IMR-90 (cell line): Measurements from ENCODE around the gene MYDGF. TPM values are rescaled to one million over a fixed set of nuclear protein-coding genes. Genes with fewer than 3 reads are reported as not detected.

Source experiments
- ATAC-seq: fragments of 200-7000 bp; cut with Tn5 transposase; 2 replicates; pipeline ENCODE4 v1.9.1; 2020; ENCODE audit warnings: low read depth, mild to moderate bottlenecking, moderate library complexity
- BruUV-seq: library from RNA; stranded (reverse); fragments of 400-500 nt; replicated peaks from 2 replicates; lab custom pipeline; 2021; lab: Mats Ljungman, UMichigan
- CTCF ChIA-PET: fragments of 300-600 bp; formaldehyde crosslinking; extraction: SDS; loops from one replicate; lab custom pipeline; 2021; ENCODE audit warnings: antibody characterized with exemption; lab: Yijun Ruan, JAX
- POLR2A ChIA-PET: fragments of 300-600 bp; sonication (Branson Sonifier 250); formaldehyde crosslinking; loops from one replicate; lab custom pipeline; 2022; ENCODE audit warnings: antibody characterized with exemption; ENCODE audit not compliant: unreplicated experiment; lab: Charles Lee
- DNase-seq: peaks from one replicate; pipeline ENCODE4 v3.0.0; 2013
- H2AFZ ChIP-seq: replicated peaks from 2 replicates; pipeline ENCODE3; 2013; ENCODE audit warnings: low read length, mild to moderate bottlenecking; ENCODE audit not compliant: poor library complexity
- H2AK5ac ChIP-seq: 2 replicates; pipeline ENCODE4 v1.6.1; 2013; ENCODE audit warnings: low read depth, low read length, inconsistent platforms
- H2AK9ac ChIP-seq: replicated peaks from 2 replicates; pipeline ENCODE3; 2013; ENCODE audit warnings: mild to moderate bottlenecking, low read depth, low read length, moderate library complexity; ENCODE audit not compliant: poor library complexity
- H2BK120ac ChIP-seq: 2 replicates; pipeline ENCODE4 v1.6.1; 2013; ENCODE audit warnings: low read depth, low read length, inconsistent platforms
- H2BK15ac ChIP-seq: 3 replicates; pipeline ENCODE4 v1.6.1; 2013; ENCODE audit warnings: low read depth, low read length, inconsistent platforms
- H2BK20ac ChIP-seq: 2 replicates; pipeline ENCODE4 v1.6.1; 2013; ENCODE audit warnings: low read depth, mild to moderate bottlenecking, inconsistent platforms, low read length, moderate library complexity
- H2BK5ac ChIP-seq: 2 replicates; pipeline ENCODE4 v1.6.1; 2013; ENCODE audit warnings: mild to moderate bottlenecking, low read depth, low read length, inconsistent platforms; ENCODE audit not compliant: poor library complexity, severe bottlenecking
- H3K14ac ChIP-seq: replicated peaks from 2 replicates; pipeline ENCODE4 v1.6.1; 2013; ENCODE audit warnings: low read depth, low read length, inconsistent platforms
- H3K18ac ChIP-seq: 2 replicates; pipeline ENCODE4 v1.6.1; 2013; ENCODE audit warnings: low read depth, low read length, control low read depth
- H3K23ac ChIP-seq: 2 replicates; pipeline ENCODE4 v1.6.1; 2013; ENCODE audit warnings: low read depth, low read length, inconsistent platforms
- H3K27ac ChIP-seq: 2 replicates; pipeline ENCODE4 v1.5.1; 2013; ENCODE audit warnings: mild to moderate bottlenecking, control low read depth, low read length; ENCODE audit not compliant: insufficient read depth
- H3K27me3 ChIP-seq: 2 replicates; pipeline ENCODE4 v1.6.1; 2013; ENCODE audit warnings: low read length; ENCODE audit not compliant: control insufficient read depth, insufficient read depth
- H3K36me3 ChIP-seq: 2 replicates; pipeline ENCODE4 v1.6.1; 2013; ENCODE audit warnings: low read length, mixed read lengths; ENCODE audit not compliant: control insufficient read depth, insufficient read depth
- H3K4ac ChIP-seq: 2 replicates; pipeline ENCODE4 v1.6.1; 2013; ENCODE audit warnings: low read depth, low read length, inconsistent platforms
- H3K4me1 ChIP-seq: 2 replicates; pipeline ENCODE4 v1.6.1; 2013; ENCODE audit warnings: low read length, mixed read lengths; ENCODE audit not compliant: control insufficient read depth, insufficient read depth
- H3K4me2 ChIP-seq: 2 replicates; pipeline ENCODE4 v1.6.1; 2013; ENCODE audit warnings: low read depth, mild to moderate bottlenecking, control low read depth, low read length, moderate library complexity
- H3K4me3 ChIP-seq: 2 replicates; pipeline ENCODE4 v1.5.1; 2013; ENCODE audit warnings: low read depth, mild to moderate bottlenecking, control low read depth, low read length, moderate library complexity; ENCODE audit not compliant: insufficient read depth
- H3K56ac ChIP-seq: 2 replicates; pipeline ENCODE4 v1.6.1; 2013; ENCODE audit warnings: low read length, inconsistent platforms; ENCODE audit not compliant: insufficient read depth; ENCODE audit errors: extremely low read depth
- H3K79me1 ChIP-seq, 2 experiments: 2 replicates each; pipeline ENCODE4 v1.6.1; 2013; ENCODE audit warnings: low read length in 2 of 2, inconsistent platforms in 1 of 2, low read depth in 1 of 2
- H3K9ac ChIP-seq: 2 replicates; pipeline ENCODE4 v1.6.1; 2013; ENCODE audit warnings: low read depth, low read length, control low read depth
- H3K9me1 ChIP-seq: 2 replicates; pipeline ENCODE4 v1.6.1; 2013; ENCODE audit warnings: low read length, inconsistent platforms; ENCODE audit not compliant: insufficient read depth
- H3K9me3 ChIP-seq: 2 replicates; pipeline ENCODE4 v1.6.1; 2013; ENCODE audit warnings: low read length; ENCODE audit not compliant: control insufficient read depth, insufficient read depth
- H4K20me1 ChIP-seq: 2 replicates; pipeline ENCODE4 v1.6.1; 2013; ENCODE audit warnings: low read length, inconsistent platforms; ENCODE audit not compliant: insufficient read depth
- H4K5ac ChIP-seq: 2 replicates; pipeline ENCODE4 v1.6.1; 2013; ENCODE audit warnings: mild to moderate bottlenecking, low read depth, low read length, control low read depth
- H4K8ac ChIP-seq, 2 experiments: 2 replicates each; pipeline ENCODE4 v1.6.1; 2013; ENCODE audit warnings: low read depth in 2 of 2, low read length in 2 of 2, control low read depth in 1 of 2, inconsistent platforms in 1 of 2
- H4K91ac ChIP-seq: 2 replicates; pipeline ENCODE4 v1.6.1; 2013; ENCODE audit warnings: low read depth, low read length, inconsistent platforms; ENCODE audit not compliant: insufficient read depth
- MAFK ChIP-seq: IDR thresholded peaks from 2 replicates; pipeline ENCODE4 v1.6.1; 2012; ENCODE audit warnings: low read depth, low read length, improper control_type of control experiment
- MAZ ChIP-seq: IDR thresholded peaks from 2 replicates; pipeline ENCODE4 v1.6.1; 2012; ENCODE audit warnings: low read depth, mild to moderate bottlenecking, low read length, improper control_type of control experiment, moderate library complexity, borderline replicate concordance
- MXI1 ChIP-seq: IDR thresholded peaks from 2 replicates; pipeline ENCODE4 v1.6.1; 2012; ENCODE audit warnings: low read depth, mild to moderate bottlenecking, low read length, moderate library complexity, borderline replicate concordance
- POLR2A ChIP-seq: IDR thresholded peaks from 2 replicates; pipeline ENCODE4 v1.6.1; 2012; ENCODE audit warnings: mild to moderate bottlenecking, low read depth, low read length
- RCOR1 ChIP-seq: IDR thresholded peaks from 2 replicates; pipeline ENCODE4 v1.6.1; 2012; ENCODE audit warnings: mild to moderate bottlenecking, low read length, improper control_type of control experiment; ENCODE audit not compliant: insufficient replicate concordance
- SMC3 ChIP-seq: fragments of 150-350 bp; IDR thresholded peaks from 2 replicates; pipeline ENCODE4 v1.6.1; 2016; ENCODE audit warnings: low read depth, mild to moderate bottlenecking, antibody characterized with exemption, low read length, moderate library complexity
- USF2 ChIP-seq: fragments of 150-350 bp; IDR thresholded peaks from 2 replicates; pipeline ENCODE4 v1.6.1; 2017; ENCODE audit warnings: mild to moderate bottlenecking, antibody characterized with exemption, low read length, low read depth
- WGBS, 2 experiments: methylation state at CpG; one replicate each; pipeline versions ENCODE4 v1.1.5 to v1.1.7; 2013; ENCODE audit warnings: missing lambda C conversion rate in 2 of 2; ENCODE audit not compliant: insufficient read length in 1 of 2; ENCODE audit errors: extremely low coverage in 2 of 2; 5-methylcytosine and 5-hydroxymethylcytosine counted together
- dilution Hi-C: fragments of 300-500 bp; cut with HindIII; formaldehyde crosslinking; loops from one replicate; pipeline ENCODE4 v1.14.3; 2018; ENCODE audit warnings: low sequenced_read_pairs; ENCODE audit not compliant: unreplicated experiment
- in situ Hi-C: fragments of 300-500 bp; cut with MboI; formaldehyde crosslinking; loops from 3 replicates; pipeline ENCODE4 v1.14.3; 2019; ENCODE audit warnings: low sequenced_read_pairs, inconsistent platforms, mixed read lengths
- intact Hi-C: fragments of 100-400 bp; cut with micrococcal nuclease; formaldehyde crosslinking; loops from 2 replicates; pipeline ENCODE4 v1.10.0; 2022
- polyA plus RNA-seq, 3 experiments: library from polyadenylated mRNA; depleted of rRNA; stranded (reverse); fragments of >200 nt; gene quantifications; 2 replicates each; pipeline ENCODE4 v1.2.3, GENCODE V29; 2012; ENCODE audit warnings: low replicate concordance in 1 of 3
- total RNA-seq: library from RNA; depleted of rRNA; stranded (reverse); fragments of >200 nt; gene quantifications from 2 replicates; pipeline ENCODE4 v1.2.3, GENCODE V29; 2012

MYDGF gene
- total and polyA plus RNA-seq, 2 of the 4 experiments (the other 2 are of a cell fraction), result 203 to 310 TPM

DNA sequence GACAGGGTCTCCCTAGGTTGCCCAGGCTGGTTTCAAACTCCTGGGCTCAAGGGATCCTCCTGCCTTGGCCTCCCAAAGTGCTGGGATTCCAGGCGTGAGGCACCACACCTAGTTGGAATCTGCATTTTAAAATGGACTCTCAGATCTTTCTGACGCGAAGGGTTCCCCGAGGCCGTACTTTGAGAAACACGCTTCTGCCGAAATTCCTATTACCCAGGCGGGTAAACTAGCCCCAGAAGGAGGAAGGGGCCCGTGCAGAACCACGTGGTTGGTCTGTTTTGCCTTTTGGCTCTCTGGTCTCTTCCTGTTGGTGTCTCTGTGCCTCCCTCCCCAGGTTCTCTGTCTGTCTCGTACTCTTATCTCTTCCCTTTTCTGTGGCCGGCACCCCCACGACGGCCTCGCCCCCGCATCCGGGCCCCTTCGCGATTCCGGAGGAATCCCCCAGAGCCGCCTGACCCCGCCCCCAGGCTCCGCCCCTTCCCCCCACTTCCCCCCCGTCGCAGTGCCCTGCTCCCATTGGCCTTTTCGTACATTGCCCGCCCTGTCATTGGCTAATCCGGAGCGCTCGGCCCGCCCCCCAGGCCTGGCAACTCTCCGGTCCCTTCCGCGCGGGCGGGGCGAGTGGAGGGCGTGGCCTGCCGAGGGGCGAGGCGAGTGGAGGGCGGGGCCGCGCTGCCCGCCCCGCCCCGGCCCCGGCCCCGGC, 31.2 kb downstream of the MYDGF start, which contains the start of gene TNFAIP8L1:
TNFAIP8L1 (plus strand) TSS at position 689 of the 703 bp plus-strand sequence. CDS start 12,354 bp downstream, outside the sequence.
- ATAC-seq, result peak; percentile 92
- peak within 1 kb of the TSS; percentile 79 for H3K14ac ChIP-seq
- peak within 1 kb of the TSS; percentile 44 to 96 for H4K8ac ChIP-seq
- peaks cover 2% of the 10 kb centered on the region; the same call in 1 of the 2 replicates for H4K20me1 ChIP-seq
- in situ Hi-C loops, result loop anchor here (5.0 kb wide), 1 partner anchor 62 kb away; no protein-coding TSS in a partner anchor
- peaks cover 20 to 31% of the 10 kb centered on the region in 2 experiments for H3K79me1 ChIP-seq
- CTCF ChIA-PET, result no interaction called here
- DNase-seq, result peak; percentile 92
- dilution Hi-C loops, result no loop called here
- peak within 1 kb of the TSS; percentile 95 for H3K4me2 ChIP-seq
- H3K4me3 ChIP-seq, result peak within 1 kb of the TSS; percentile 74
- intact Hi-C loops, result loop anchor here (5.0 kb wide), 1 partner anchor 167 kb away; the partner anchor contains the start of gene HDGFL2
- H4K5ac ChIP-seq, result peak within 1 kb of the TSS; percentile 93
- H2BK20ac ChIP-seq, result peak within 1 kb of the TSS; percentile 41
- H3K56ac ChIP-seq, result peak within 1 kb of the TSS; percentile 87
- peak within 1 kb of the TSS; percentile 75; the same call in 1 of the 2 replicates for H2BK120ac ChIP-seq
- H4K91ac ChIP-seq, result peak within 1 kb of the TSS; percentile 79
- TF ChIP-seq SMC3 (no peak), MAZ (peak; percentile 96; the same call in 1 of the 2 replicates), POLR2A (peak; percentile 43; the same call in 1 of the 2 replicates), MXI1 (peak; percentile 75; the same call in 1 of the 2 replicates), RCOR1 (no peak), MAFK (no peak), USF2 (peak; percentile 64)
- peaks cover 17% of the 10 kb centered on the region for H3K4me1 ChIP-seq
- H3K27ac ChIP-seq, result peak within 1 kb of the TSS; percentile 90
- peak within 1 kb of the TSS; percentile 81 for H3K18ac ChIP-seq
- peak within 1 kb of the TSS; percentile 88; the same call in 1 of the 3 replicates for H2BK15ac ChIP-seq
- WGBS, 2 experiments, result 0% methylated on average over 18 of the region's 49 CpGs; no CpG with 5 or more reads in 1 of the 2 experiments
- peak within 1 kb of the TSS; percentile 85 for H3K9ac ChIP-seq
- peak within 1 kb of the TSS; percentile 98 for H2AFZ ChIP-seq
- BruUV-seq, result no TSS peak
- H2AK9ac ChIP-seq, result peak within 1 kb of the TSS; percentile 96
- H2BK5ac ChIP-seq, result peak within 1 kb of the TSS; percentile 90
- no peaks in the 10 kb centered on the region for H3K9me3 ChIP-seq
- H3K27me3 ChIP-seq, result no peaks in the 10 kb centered on the region
- H3K36me3 ChIP-seq, result no peaks in the 10 kb centered on the region
- H3K9me1 ChIP-seq, result no peaks in the 10 kb centered on the region; the same call in 1 of the 2 replicates
- POLR2A ChIA-PET, result no interaction called here
- peak within 1 kb of the TSS; percentile 81 for H3K23ac ChIP-seq
- H2AK5ac ChIP-seq, result peak within 1 kb of the TSS; percentile 93; the same call in 1 of the 2 replicates
- peak within 1 kb of the TSS; percentile 84 for H3K4ac ChIP-seq
